GM12892 (cell line): ENCODE data around the gene KCNMA1.
A peak's percentile ranks its signal among the peaks of the same experiment; 100 is the strongest.

Source experiments
- POLR2A ChIP-seq: IDR thresholded peaks from 2 replicates; pipeline ENCODE4 v1.6.1; 2011; ENCODE audit warnings: low read depth, low read length, control low read depth
- POLR2AphosphoS5 ChIP-seq: IDR thresholded peaks from 2 replicates; pipeline ENCODE4 v1.6.1; 2011; ENCODE audit warnings: low read depth, low read length, control low read depth

DNA sequence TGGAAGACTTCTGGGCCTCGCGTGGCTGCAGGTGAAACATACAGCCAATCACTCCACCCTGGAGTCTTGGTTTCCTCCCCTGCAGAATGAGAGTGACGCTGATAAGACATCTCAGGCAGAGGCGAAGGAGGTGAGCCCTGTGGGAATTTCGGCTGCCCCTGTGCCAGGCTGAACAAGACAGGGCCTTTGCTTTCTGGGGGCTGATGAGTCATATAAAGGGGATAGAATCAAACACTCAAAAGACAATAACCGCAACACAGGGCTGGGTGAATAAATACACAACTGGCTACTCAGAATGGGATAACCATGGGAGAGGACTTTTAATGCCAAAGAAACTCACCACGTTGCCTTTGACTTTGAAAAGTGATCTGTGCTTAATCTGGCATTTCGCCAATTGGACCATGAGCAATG, 143.8 kb downstream of the KCNMA1 start:
- TF ChIP-seq POLR2AphosphoS5 (peak; percentile 73; the same call in 1 of the 2 replicates), POLR2A (no peak)
